ENCODE results near the gene RHOG.
"Not testable (repeated sequence)": the region's sequence is repeated elsewhere in the genome, so short reads cannot be mapped to it uniquely, and the experiment has no call there.

GRCh38 chr11:3794387-3794786 is 46.4 kb downstream of the RHOG start:
- not testable (repeated sequence) for TF ChIP-seq CTCF (IDR thresholded peaks at IDR 0.05 in 2 of 3, conservative IDR thresholded peaks at IDR 0.05 in 1 of 3; ENCODE audit: insufficient read depth in 2 of 3, low read depth in 1 of 3, low read length in 3 of 3); RERE (CRISPR knock-in tag; IDR thresholded peaks at IDR 0.05; ENCODE audit: borderline replicate concordance); MTA1 (IDR thresholded peaks at IDR 0.05; ENCODE audit: borderline replicate concordance); CBFA2T2 (conservative IDR thresholded peaks at IDR 0.05); MAX (CRISPR knock-in tag; IDR thresholded peaks at IDR 0.05); HNRNPH1 (optimal IDR thresholded peaks at IDR 0.05; ENCODE audit: low read depth, low read length); ZNF282 (CRISPR knock-in tag; IDR thresholded peaks at IDR 0.05); SIN3B (IDR thresholded peaks at IDR 0.05; ENCODE audit: low read depth); ATF4 (CRISPR knock-in tag; IDR thresholded peaks at IDR 0.05); USF1 (CRISPR knock-in tag; IDR thresholded peaks at IDR 0.05); NR1H2 (CRISPR knock-in tag; IDR thresholded peaks at IDR 0.05); TEAD4 (IDR thresholded peaks at IDR 0.05; ENCODE audit: low read length); TEAD4 (CRISPR knock-in tag; IDR thresholded peaks at IDR 0.05; ENCODE audit: borderline replicate concordance); TFAP4 (CRISPR knock-in tag; IDR thresholded peaks at IDR 0.05; ENCODE audit: borderline replicate concordance); KDM1A (IDR thresholded peaks at IDR 0.05)

All from K562 (cell line).